ENCODE results near the gene IARS1. TPM values are rescaled to one million over a fixed set of nuclear protein-coding genes. Genes with fewer than 3 reads are reported as not detected.
A peak's percentile ranks its signal among the peaks of the same experiment; 100 is the strongest.

The IARS1 gene
- total RNA-seq, 1 donor from 2014 or later, result 63.8 TPM

DNA sequence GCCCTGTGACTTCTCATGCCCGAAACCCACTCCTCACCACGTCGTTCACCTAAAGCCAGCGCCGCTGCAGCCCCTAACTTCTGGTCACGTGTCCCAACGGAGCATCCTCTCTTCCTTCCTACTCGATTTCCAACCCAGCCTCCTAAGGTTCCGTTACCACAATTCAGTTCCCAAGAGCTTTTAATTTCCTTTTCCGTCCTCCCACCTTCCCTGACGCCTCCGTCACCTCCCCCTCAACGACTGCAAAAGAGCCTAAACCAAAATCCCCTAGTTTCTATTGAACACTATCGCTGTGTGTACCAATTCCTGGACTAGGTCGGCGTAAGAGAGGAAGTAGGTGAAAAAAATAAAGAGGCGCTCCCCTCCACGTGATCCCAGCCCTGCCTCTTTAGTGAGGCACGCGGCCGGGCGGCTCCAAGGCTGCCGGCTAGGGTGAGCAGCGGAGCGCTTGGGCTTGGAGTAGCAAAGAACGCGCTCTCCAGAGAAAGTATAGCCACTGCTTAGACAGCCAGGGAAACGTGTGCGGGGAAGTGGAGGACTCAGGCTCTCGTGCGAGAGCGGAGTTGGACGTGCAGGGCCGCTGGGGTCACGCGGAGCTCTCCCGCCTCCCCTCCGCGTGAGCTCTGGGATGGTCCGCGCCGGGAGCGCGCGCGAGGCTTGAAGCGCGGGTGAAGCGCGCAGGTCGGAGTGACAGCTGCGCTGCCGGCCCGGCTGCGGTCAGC lies 31.9 kb upstream of the IARS1 start, which contains the start of the genes CENPP and NOL8:
TSS of gene CENPP (plus strand) at position 685 of the 722 bp plus-strand sequence.
TSS of gene NOL8 (minus strand) at position 82 of the 722 bp plus-strand sequence. CDS start 1,189 bp downstream, outside the sequence.
- H3K27me3 ChIP-seq, result no peaks in the 10 kb centered on the region
- intact Hi-C loops (cut with DNase I), result no loop called here
- peaks cover 0 to 19% of the 10 kb centered on the region in 2 donors for H3K36me3 ChIP-seq
- H3K4me3 ChIP-seq, result peak within 1 kb of the TSS; percentile 70 to 80
- peaks cover 29% of the 10 kb centered on the region for H3K4me1 ChIP-seq
- peak within 1 kb of the TSS; percentile 93 for H3K27ac ChIP-seq
- no peaks in the 10 kb centered on the region for H3K9me3 ChIP-seq
- TF ChIP-seq, protein P1, sequence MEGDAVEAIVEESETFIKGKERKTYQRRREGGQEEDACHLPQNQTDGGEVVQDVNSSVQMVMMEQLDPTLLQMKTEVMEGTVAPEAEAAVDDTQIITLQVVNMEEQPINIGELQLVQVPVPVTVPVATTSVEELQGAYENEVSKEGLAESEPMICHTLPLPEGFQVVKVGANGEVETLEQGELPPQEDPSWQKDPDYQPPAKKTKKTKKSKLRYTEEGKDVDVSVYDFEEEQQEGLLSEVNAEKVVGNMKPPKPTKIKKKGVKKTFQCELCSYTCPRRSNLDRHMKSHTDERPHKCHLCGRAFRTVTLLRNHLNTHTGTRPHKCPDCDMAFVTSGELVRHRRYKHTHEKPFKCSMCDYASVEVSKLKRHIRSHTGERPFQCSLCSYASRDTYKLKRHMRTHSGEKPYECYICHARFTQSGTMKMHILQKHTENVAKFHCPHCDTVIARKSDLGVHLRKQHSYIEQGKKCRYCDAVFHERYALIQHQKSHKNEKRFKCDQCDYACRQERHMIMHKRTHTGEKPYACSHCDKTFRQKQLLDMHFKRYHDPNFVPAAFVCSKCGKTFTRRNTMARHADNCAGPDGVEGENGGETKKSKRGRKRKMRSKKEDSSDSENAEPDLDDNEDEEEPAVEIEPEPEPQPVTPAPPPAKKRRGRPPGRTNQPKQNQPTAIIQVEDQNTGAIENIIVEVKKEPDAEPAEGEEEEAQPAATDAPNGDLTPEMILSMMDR (IDR thresholded peaks at IDR 0.05), result no peak
- TF ChIP-seq POLR2A (IDR thresholded peaks at IDR 0.05), result no peak
- TF ChIP-seq POLR2AphosphoS5 (IDR thresholded peaks at IDR 0.05; ENCODE audit: insufficient read depth in 1 of 2, low read depth in 1 of 2), result peak; percentile 93
- peak in 1 of 2 donors; percentile 93 for DNase-seq (ENCODE audit: extremely low spot score in 2 of 2)

DNA sequence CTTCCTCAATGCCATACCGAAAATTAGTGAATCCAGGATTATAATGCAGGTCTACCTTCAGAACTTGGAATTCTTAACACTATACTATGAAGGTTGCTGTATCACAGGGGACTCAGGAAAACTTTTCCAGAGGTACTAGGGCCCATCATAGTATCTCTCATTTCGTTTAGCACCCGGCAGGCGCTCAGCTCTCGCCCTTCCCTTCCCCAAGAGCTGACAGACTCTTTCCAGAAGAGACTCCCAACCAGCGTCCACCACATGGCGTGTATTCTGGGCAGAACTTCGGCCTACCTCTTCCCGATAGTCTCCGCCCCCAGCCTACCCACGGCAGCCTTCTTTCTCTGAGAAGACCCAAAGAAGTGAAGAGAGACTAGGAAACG lies 31.4 kb upstream of the IARS1 start:
- intact Hi-C loops (cut with DNase I), result no loop called here

GRCh38 chr9:92324431-92324830 lies 30.9 kb upstream of the IARS1 start:
- DNase-seq (ENCODE audit: extremely low spot score in 2 of 2), result no peak
- Histone ChIP-seq H3K9me3 (no peaks in the 10 kb centered on the region), H3K36me3 (peaks cover 0 to 28% of the 10 kb centered on the region in 2 donors), H3K4me3 (peak overlapping the region; percentile 70 to 80), H3K27ac (peak overlapping the region; percentile 93), H3K4me1 (peaks cover 29% of the 10 kb centered on the region), H3K27me3 (no peaks in the 10 kb centered on the region)
- TF ChIP-seq, protein P1 (IDR thresholded peaks at IDR 0.05), result no peak
- TF ChIP-seq POLR2AphosphoS5 (IDR thresholded peaks at IDR 0.05; ENCODE audit: insufficient read depth in 1 of 2, low read depth in 1 of 2) (no peak), POLR2A (IDR thresholded peaks at IDR 0.05) (no peak)
- intact Hi-C loops (cut with DNase I), result no loop called here

More for the DNA sequence above, 31.4 kb upstream of the IARS1 start:
- peak overlapping the region; percentile 70 to 80 for H3K4me3 ChIP-seq
- H3K27me3 ChIP-seq, result no peaks in the 10 kb centered on the region
- no peak for TF ChIP-seq POLR2AphosphoS5 (IDR thresholded peaks at IDR 0.05; ENCODE audit: insufficient read depth in 1 of 2, low read depth in 1 of 2)
- TF ChIP-seq, protein P1 (IDR thresholded peaks at IDR 0.05), result no peak
- TF ChIP-seq POLR2A (IDR thresholded peaks at IDR 0.05), result no peak
- H3K4me1 ChIP-seq, result peaks cover 29% of the 10 kb centered on the region
- H3K36me3 ChIP-seq, result peaks cover 0 to 23% of the 10 kb centered on the region in 2 donors
- DNase-seq (ENCODE audit: extremely low spot score in 2 of 2), result no peak
- no peaks in the 10 kb centered on the region for H3K9me3 ChIP-seq
- peak overlapping the region; percentile 93 for H3K27ac ChIP-seq

GRCh38 chr9:92315456-92315855 lies 22.0 kb upstream of the IARS1 start:
- TF ChIP-seq POLR2AphosphoS5 (IDR thresholded peaks at IDR 0.05; ENCODE audit: insufficient read depth in 1 of 2, low read depth in 1 of 2), result no peak
- no peak for TF ChIP-seq POLR2A (IDR thresholded peaks at IDR 0.05)
- TF ChIP-seq, protein P1 (IDR thresholded peaks at IDR 0.05), result no peak

GRCh38 chr9:92313624-92314012 lies 20.1 kb upstream of the IARS1 start:
- no peak overlapping the region for H3K27ac ChIP-seq
- H3K9me3 ChIP-seq, result no peaks in the 10 kb centered on the region
- DNase-seq (ENCODE audit: extremely low spot score in 2 of 2), result no peak
- intact Hi-C loops (cut with DNase I), result no loop called here
- H3K27me3 ChIP-seq, result no peaks in the 10 kb centered on the region
- peaks cover 0 to 68% of the 10 kb centered on the region in 2 donors for H3K36me3 ChIP-seq
- TF ChIP-seq POLR2AphosphoS5 (IDR thresholded peaks at IDR 0.05; ENCODE audit: insufficient read depth in 1 of 2, low read depth in 1 of 2), result no peak
- no peak for TF ChIP-seq POLR2A (IDR thresholded peaks at IDR 0.05)
- TF ChIP-seq, protein P1 (IDR thresholded peaks at IDR 0.05), result no peak
- H3K4me3 ChIP-seq, result no peak overlapping the region
- no peaks in the 10 kb centered on the region for H3K4me1 ChIP-seq

More at GRCh38 chr9:92315456-92315855, 22.0 kb upstream of the IARS1 start:
- no peak for DNase-seq (ENCODE audit: extremely low spot score in 2 of 2)
- no peak overlapping the region for H3K4me3 ChIP-seq
- no peaks in the 10 kb centered on the region for H3K4me1 ChIP-seq
- intact Hi-C loops (cut with DNase I), result no loop called here
- peaks cover 0 to 67% of the 10 kb centered on the region in 2 donors for H3K36me3 ChIP-seq
- H3K9me3 ChIP-seq, result no peaks in the 10 kb centered on the region
- H3K27me3 ChIP-seq, result no peaks in the 10 kb centered on the region
- no peak overlapping the region for H3K27ac ChIP-seq

Data from vagina (tissue), 2 donors.